HepG2 (cell line): Measurements from ENCODE around the gene OPTN. TPM values are rescaled to one million over a fixed set of nuclear protein-coding genes. Genes with fewer than 3 reads are reported as not detected.

Experiments
- ATAC-seq: fragments of 200-7000 bp; cut with Tn5 transposase; 3 replicates; pipeline ENCODE4 v1.9.1; 2020; ENCODE audit warnings: mild to moderate bottlenecking, moderate library complexity
- BruUV-seq: library from RNA; stranded (reverse); fragments of 400-500 nt; replicated peaks from 2 replicates; lab custom pipeline; 2021; lab: Mats Ljungman, UMichigan
- CTCF ChIA-PET: fragments of 300-600 bp; formaldehyde crosslinking; extraction: SDS; loops from one replicate; lab custom pipeline; 2021; ENCODE audit warnings: low total read pairs, inconsistent platforms, low intra/inter-chr PET ratio; lab: Yijun Ruan, JAX
- POLR2A ChIA-PET: fragments of 350-600 bp; sonication (Branson Sonifier 250); formaldehyde crosslinking; loops from one replicate; lab custom pipeline; 2020; ENCODE audit warnings: antibody characterized with exemption, inconsistent platforms; lab: Yijun Ruan, JAX
- DNase-seq: peaks from one replicate; pipeline ENCODE4 v3.0.0-alpha.2; 2015; ENCODE audit warnings: low spot score
- FAIRE-seq: peaks from 3 replicates; lab custom pipeline; 2011; peaks lifted over from hg19 to GRCh38; lab: Jason Lieb, UNC
- H2AFZ ChIP-seq: one replicate; pipeline ENCODE4 v1.6.1; 2011; ENCODE audit warnings: low read length, inconsistent platforms
- H3K27ac ChIP-seq: fragments of 300-600 bp; 3 replicates; pipeline ENCODE4 v1.8.0; 2011; ENCODE audit warnings: mixed run types, mild to moderate bottlenecking, mixed read lengths, low read length, inconsistent platforms; ENCODE audit not compliant: insufficient read depth; ENCODE audit errors: extremely low read length
- H3K27me3 ChIP-seq, 2 experiments: fragments of 200-600 bp in 1 of 2; 2 replicates in 1 of 2; 3 replicates in 1 of 2; pipeline versions ENCODE4 v1.6.0 to v1.8.0; 2011; ENCODE audit warnings: low read length in 2 of 2, mild to moderate bottlenecking in 2 of 2, moderate library complexity in 2 of 2, inconsistent platforms in 1 of 2; ENCODE audit not compliant: insufficient read depth in 2 of 2, control insufficient read depth in 1 of 2
- H3K36me3 ChIP-seq, 2 experiments: fragments of 200-600 bp in 1 of 2; replicated peaks in 1 of 2; 2 replicates in 1 of 2; 3 replicates in 1 of 2; pipeline versions ENCODE4 v1.5.1 to v1.8.0; 2011; ENCODE audit warnings: low read length in 2 of 2, inconsistent platforms in 1 of 2; ENCODE audit not compliant: insufficient read depth in 2 of 2, control insufficient read depth in 1 of 2
- H3K4me1 ChIP-seq: 2 replicates; pipeline ENCODE4 v1.5.1; 2012; ENCODE audit warnings: low read length, inconsistent platforms; ENCODE audit not compliant: insufficient read depth
- H3K4me2 ChIP-seq: 2 replicates; pipeline ENCODE4 v1.6.0; 2011; ENCODE audit warnings: low read depth, low read length, inconsistent platforms
- H3K4me3 ChIP-seq, 3 experiments: fragments of 200-600 bp in 1 of 3; sonication (generic), shearing (Covaris generic) in 1 of 3; replicated peaks in 1 of 3; 2 replicates each; pipeline ENCODE4 v1.5.1; 2011 to 2016; ENCODE audit warnings: low read length in 3 of 3, inconsistent platforms in 2 of 3, low read depth in 2 of 3, mild to moderate bottlenecking in 2 of 3, control low read depth in 1 of 3, mixed read lengths in 1 of 3; ENCODE audit not compliant: insufficient read depth in 1 of 3
- H3K79me2 ChIP-seq: one replicate; pipeline ENCODE4 v1.6.1; 2011; ENCODE audit warnings: low read length, inconsistent platforms; ENCODE audit not compliant: insufficient read depth
- H3K9ac ChIP-seq: 2 replicates; pipeline ENCODE4 v1.6.0; 2011; ENCODE audit warnings: mild to moderate bottlenecking, low read depth, low read length, inconsistent platforms; ENCODE audit not compliant: insufficient read depth
- H3K9me3 ChIP-seq: 2 replicates; pipeline ENCODE4 v1.5.1; 2012; ENCODE audit warnings: mild to moderate bottlenecking, low read length
- H4K20me1 ChIP-seq: 2 replicates; pipeline ENCODE4 v1.6.0; 2011; ENCODE audit warnings: inconsistent platforms, mild to moderate bottlenecking, low read length, moderate library complexity; ENCODE audit not compliant: insufficient read depth
- BRF2 ChIP-seq: sonication (generic); formaldehyde crosslinking; IDR thresholded peaks from 2 replicates; pipeline ENCODE4 v1.8.1; 2022; ENCODE audit warnings: mild to moderate bottlenecking, missing genetic modification reagents
- CHCHD3 ChIP-seq: sonication (generic); formaldehyde crosslinking; IDR thresholded peaks from 2 replicates; pipeline ENCODE4 v1.8.0; 2022; ENCODE audit warnings: mild to moderate bottlenecking, missing genetic modification reagents, moderate library complexity
- HDAC6 ChIP-seq: fragments of 200-600 bp; sonication (generic); IDR thresholded peaks from 2 replicates; pipeline ENCODE4 v1.7.0; 2017; ENCODE audit warnings: mild to moderate bottlenecking, antibody characterized with exemption, low read length, low read depth
- NRL ChIP-seq: sonication (generic); formaldehyde crosslinking; IDR thresholded peaks from 2 replicates; pipeline ENCODE4 v1.5.0; 2020; ENCODE audit warnings: missing genetic modification reagents, mild to moderate bottlenecking, moderate library complexity, borderline replicate concordance
- RFX1 ChIP-seq: fragments of 450-650 bp; IDR thresholded peaks from 2 replicates; pipeline ENCODE4 v1.6.1; 2017
- SRSF9 ChIP-seq: fragments of 200-400 bp; formaldehyde crosslinking; IDR thresholded peaks from 2 replicates; pipeline ENCODE4 v1.6.1; 2018; ENCODE audit warnings: borderline replicate concordance, mild to moderate bottlenecking, low read depth, low read length; ENCODE audit not compliant: insufficient read depth, poor library complexity, severe bottlenecking
- STAG1 ChIP-seq: sonication (generic); formaldehyde crosslinking; IDR thresholded peaks from 2 replicates; pipeline ENCODE4 v1.4.0; 2020; ENCODE audit warnings: missing genetic modification reagents
- TFDP1 ChIP-seq: IDR thresholded peaks from 2 replicates; pipeline ENCODE4 v1.6.1; 2016; ENCODE audit warnings: missing compliant biosample characterization, missing genetic modification reagents, borderline replicate concordance
- ZHX2 ChIP-seq, 2 experiments: sonication (generic) in 1 of 2; formaldehyde crosslinking in 1 of 2; IDR thresholded peaks; 2 replicates each; pipeline versions ENCODE4 v1.6.1 to v1.9.0; 2014 to 2022; ENCODE audit warnings: antibody characterized with exemption in 1 of 2, borderline replicate concordance in 1 of 2, inconsistent platforms in 1 of 2, low read depth in 1 of 2, missing genetic modification reagents in 1 of 2
- ZNF619 ChIP-seq: sonication (generic); formaldehyde crosslinking; IDR thresholded peaks from 2 replicates; pipeline ENCODE4 v1.4.0; 2020; ENCODE audit warnings: mild to moderate bottlenecking, missing genetic modification reagents
- WGBS: methylation state at CpG from one replicate; pipeline ENCODE4 v1.1.6; 2017; ENCODE audit warnings: low lambda C conversion rate; 5-methylcytosine and 5-hydroxymethylcytosine counted together
- in situ Hi-C: cut with HindIII; loops from 2 replicates; pipeline ENCODE4 v1.10.0; 2017; ENCODE audit warnings: low pct_unique_long_range_greater_than_20kb; ENCODE audit not compliant: extremely low pct_ligation_motif_present
- intact Hi-C: fragments of 100-400 bp; cut with micrococcal nuclease; formaldehyde crosslinking; loops from one replicate; pipeline ENCODE4 v1.10.0; 2022; ENCODE audit not compliant: unreplicated experiment
- polyA plus RNA-seq, 8 experiments: library from polyadenylated mRNA; depleted of rRNA in 3 of 8; stranded (reverse) in 7 of 8; unstranded in 1 of 8; fragments of >200 nt; fragmentation: Illumina TruSeq in 4 of 8; extraction: Trizol in 4 of 8; gene quantifications; 2 replicates each; pipeline versions ENCODE4 v1.2.1 to v1.2.3, GENCODE V29; 2011 to 2016; ENCODE audit warnings: low read depth in 4 of 8, missing spikeins in 1 of 8, mixed read lengths in 1 of 8; ENCODE audit not compliant: insufficient read depth in 1 of 8
- total RNA-seq, 5 experiments: library from RNA; depleted of rRNA; stranded (reverse); fragments of >200 nt; fragmentation: Illumina TruSeq; extraction: Trizol; gene quantifications; 2 replicates each; pipeline ENCODE4 v1.2.3, GENCODE V29; 2016; ENCODE audit warnings: low read depth in 1 of 5

OPTN gene
- total and polyA plus RNA-seq, 2 of the 13 experiments (the other 11 are each of a cell fraction or from before 2014, with no cell fraction given), result 13.4 to 46.6 TPM

- ChIA-PET CTCF (no interaction called here), POLR2A (no interaction called here)
- H3K4me1 ChIP-seq, result peaks cover 26% of the 10 kb centered on the region
- no peak overlapping the region for H3K27ac ChIP-seq
- no peak overlapping the region for H2AFZ ChIP-seq
- no peak for ATAC-seq
- H3K9ac ChIP-seq, result no peak overlapping the region
- H3K27me3 ChIP-seq, result no peaks in the 10 kb centered on the region
- H3K79me2 ChIP-seq, result peaks cover 20% of the 10 kb centered on the region
- TF ChIP-seq NRL (CRISPR knock-in tag) (no peak), RFX1 (no peak), HDAC6 (no peak), STAG1 (CRISPR knock-in tag) (no peak), BRF2 (CRISPR knock-in tag) (no peak)
- intact Hi-C loops (loop anchor here (5.0 kb wide), 1 partner anchor 62 kb away; the partner anchor contains the start of gene OPTN), in situ Hi-C loops (no loop called here)
- no peaks in the 10 kb centered on the region for H4K20me1 ChIP-seq
- FAIRE-seq, result no peak
- no peaks in the 10 kb centered on the region for H3K9me3 ChIP-seq
- H3K4me3 ChIP-seq, result no peak overlapping the region
- peaks cover 0 to 13% of the 10 kb centered on the region in 2 experiments; a peak in 1 of 5 replicates for H3K36me3 ChIP-seq
- no peak for DNase-seq
- 96% methylated on average over 3 of the region's 3 CpGs for WGBS
- BruUV-seq, result no TSS peak
- H3K4me2 ChIP-seq, result no peak overlapping the region
Measured at GRCh38 chr10:13163859-13164258, 63.9 kb downstream of the OPTN start.

GRCh38 chr10:13165177-13165576 is 65.2 kb downstream of the OPTN start:
- Histone ChIP-seq H2AFZ (no peak overlapping the region), H3K36me3 (peaks cover 0 to 13% of the 10 kb centered on the region in 2 experiments; a peak in 1 of 5 replicates), H3K4me1 (peaks cover 26% of the 10 kb centered on the region), H4K20me1 (no peaks in the 10 kb centered on the region), H3K4me2 (no peak overlapping the region), H3K4me3 (no peak overlapping the region), H3K27ac (no peak overlapping the region), H3K9me3 (no peaks in the 10 kb centered on the region), H3K9ac (no peak overlapping the region), H3K27me3 (no peaks in the 10 kb centered on the region), H3K79me2 (peaks cover 20% of the 10 kb centered on the region)
- ATAC-seq (no peak), DNase-seq (no peak), FAIRE-seq (no peak)
- intact Hi-C loops (no loop called here), in situ Hi-C loops (no loop called here)
- CTCF ChIA-PET, result no interaction called here
- no TSS peak for BruUV-seq
- POLR2A ChIA-PET, result no interaction called here
- no peak for TF ChIP-seq ZHX2 (IDR thresholded peaks at IDR 0.05; ENCODE audit: low read depth)
- no peak for TF ChIP-seq ZHX2 (CRISPR knock-in tag; IDR thresholded peaks at IDR 0.05; ENCODE audit: borderline replicate concordance)
- TF ChIP-seq SRSF9, result no peak
- TF ChIP-seq TFDP1 (CRISPR knock-in tag), result no peak
- no peak for TF ChIP-seq ZNF619 (CRISPR knock-in tag)
- no peak for TF ChIP-seq CHCHD3 (CRISPR knock-in tag)
